Liver (tissue), 9 donors: Measurements from ENCODE around the gene NRDC. TPM values are rescaled to one million over a fixed set of nuclear protein-coding genes. Genes with fewer than 3 reads are reported as not detected.

ENCODE experiments used
- DNase-seq: peaks from one replicate; pipeline ENCODE4 v3.0.0-alpha.2; 2017; ENCODE audit warnings: low spot score
- H3K27ac ChIP-seq, 2 donors: one replicate each; pipeline ENCODE4 v1.7.0; 2013; ENCODE audit warnings: inconsistent platforms in 2 of 2, low read length in 2 of 2, control low read depth in 1 of 2, low read depth in 1 of 2, mild to moderate bottlenecking in 1 of 2
- H3K27me3 ChIP-seq, 4 donors: one replicate each; pipeline versions ENCODE4 v1.6.1 to v1.7.0; 2013; ENCODE audit warnings: low read length in 3 of 4, inconsistent platforms in 1 of 4, mild to moderate bottlenecking in 1 of 4, moderate library complexity in 1 of 4; ENCODE audit not compliant: control insufficient read depth in 4 of 4, insufficient read depth in 4 of 4
- H3K36me3 ChIP-seq, 4 donors: one replicate each; pipeline versions ENCODE4 v1.6.1 to v1.7.0; 2013; ENCODE audit warnings: low read length in 3 of 4, mild to moderate bottlenecking in 3 of 4, low read depth in 1 of 4, moderate library complexity in 1 of 4; ENCODE audit not compliant: control insufficient read depth in 4 of 4, insufficient read depth in 3 of 4
- H3K4me1 ChIP-seq, 4 donors: one replicate each; pipeline versions ENCODE4 v1.6.1 to v1.7.0; 2013; ENCODE audit warnings: low read length in 3 of 4, mild to moderate bottlenecking in 3 of 4, moderate library complexity in 1 of 4; ENCODE audit not compliant: control insufficient read depth in 4 of 4, insufficient read depth in 4 of 4
- H3K4me3 ChIP-seq, 3 donors: one replicate each; pipeline versions ENCODE4 v1.6.1 to v1.7.0; 2013; ENCODE audit warnings: low read length in 3 of 3, control low read depth in 1 of 3, low read depth in 1 of 3, mild to moderate bottlenecking in 1 of 3
- H3K9ac ChIP-seq, 2 donors: one replicate each; pipeline ENCODE4 v1.7.0; 2013; ENCODE audit warnings: low read length in 2 of 2, mild to moderate bottlenecking in 2 of 2, moderate library complexity in 2 of 2, control low read depth in 1 of 2, low read depth in 1 of 2
- H3K9me3 ChIP-seq, 4 donors: one replicate each; pipeline versions ENCODE4 v1.6.1 to v1.7.0; 2013; ENCODE audit warnings: low read length in 3 of 4; ENCODE audit not compliant: control insufficient read depth in 4 of 4
- ATF3 ChIP-seq: IDR thresholded peaks from 2 replicates; pipeline ENCODE4 v1.6.1; 2016; ENCODE audit warnings: antibody characterized with exemption
- CTCF ChIP-seq: fragments of 150-350 bp; IDR thresholded peaks from 2 replicates; pipeline ENCODE4 v1.5.1; 2017; ENCODE audit warnings: improper control_type of control experiment, low read depth, low read length; ENCODE audit not compliant: missing input control
- EGR1 ChIP-seq, 2 donors: IDR thresholded peaks; 2 replicates each; pipeline ENCODE4 v1.6.1; 2016 to 2018; ENCODE audit warnings: antibody characterized with exemption in 2 of 2, low read depth in 2 of 2
- FOXA1 ChIP-seq: IDR thresholded peaks from 2 replicates; pipeline ENCODE4 v1.6.1; 2016; ENCODE audit warnings: antibody characterized with exemption
- FOXA2 ChIP-seq: IDR thresholded peaks from 2 replicates; pipeline ENCODE4 v1.6.1; 2016; ENCODE audit warnings: antibody characterized with exemption
- GABPA ChIP-seq, 2 donors: IDR thresholded peaks in 1 of 2; conservative IDR thresholded peaks in 1 of 2; 2 replicates each; pipeline ENCODE4 v1.6.1; 2016; ENCODE audit warnings: antibody characterized with exemption in 2 of 2, mild to moderate bottlenecking in 1 of 2, moderate library complexity in 1 of 2
- HNF4A ChIP-seq, 2 donors: conservative IDR thresholded peaks; 2 replicates each; pipeline ENCODE4 v1.6.1; 2016; ENCODE audit warnings: antibody characterized with exemption in 2 of 2, mild to moderate bottlenecking in 2 of 2
- HNF4G ChIP-seq: IDR thresholded peaks from 2 replicates; pipeline ENCODE4 v1.6.1; 2016; ENCODE audit warnings: antibody characterized with exemption
- JUND ChIP-seq, 2 donors: IDR thresholded peaks; 2 replicates each; pipeline ENCODE4 v1.6.1; 2016; ENCODE audit warnings: antibody characterized with exemption in 2 of 2
- MAX ChIP-seq: IDR thresholded peaks from 2 replicates; pipeline ENCODE4 v1.6.1; 2016; ENCODE audit warnings: antibody characterized with exemption
- NR2F2 ChIP-seq: IDR thresholded peaks from 2 replicates; pipeline ENCODE4 v1.6.1; 2016; ENCODE audit warnings: antibody characterized with exemption
- RAD21 ChIP-seq, 2 donors: IDR thresholded peaks; 2 replicates each; pipeline ENCODE4 v1.6.1; 2016; ENCODE audit warnings: antibody characterized with exemption in 2 of 2, mild to moderate bottlenecking in 2 of 2
- REST ChIP-seq: IDR thresholded peaks from 2 replicates; pipeline ENCODE4 v1.6.1; 2016; ENCODE audit warnings: antibody characterized with exemption, mild to moderate bottlenecking
- RXRA ChIP-seq, 2 donors: IDR thresholded peaks; 2 replicates each; pipeline ENCODE4 v1.6.1; 2017 to 2018; ENCODE audit warnings: antibody characterized with exemption in 2 of 2, mild to moderate bottlenecking in 1 of 2
- SP1 ChIP-seq: IDR thresholded peaks from 2 replicates; pipeline ENCODE4 v1.6.1; 2018; ENCODE audit warnings: antibody characterized with exemption, mild to moderate bottlenecking
- TAF1 ChIP-seq: conservative IDR thresholded peaks from 2 replicates; pipeline ENCODE4 v1.6.1; 2016; ENCODE audit warnings: antibody characterized with exemption, mild to moderate bottlenecking
- YY1 ChIP-seq: IDR thresholded peaks from 2 replicates; pipeline ENCODE4 v1.6.1; 2016; ENCODE audit warnings: antibody characterized with exemption, mild to moderate bottlenecking
- ZBTB33 ChIP-seq: IDR thresholded peaks from 2 replicates; pipeline ENCODE4 v1.6.1; 2016; ENCODE audit warnings: antibody characterized with exemption
- WGBS: extraction: QIAGEN DNeasy Blood & Tissue Kit; methylation state at CpG from one replicate; pipeline ENCODE4 v1.1.7; 2013; 5-methylcytosine and 5-hydroxymethylcytosine counted together
- polyA plus RNA-seq, 2 donors: library from polyadenylated mRNA; stranded (reverse) in 1 of 2; unstranded in 1 of 2; fragments of 200-250 nt in 1 of 2; fragments of >200 nt in 1 of 2; fragmentation: Nextera tagmentation in 1 of 2; extraction: Ambion mirVana in 1 of 2; gene quantifications; one replicate each; pipeline versions ENCODE4 v1.2.1 to v1.2.3, GENCODE V29; 2013 to 2015
- total RNA-seq, 2 donors: library from RNA; depleted of rRNA; stranded (reverse); fragments of >200 nt; gene quantifications; one replicate each; pipeline ENCODE4 v1.2.3, GENCODE V29; 2014
- donor health status: healthy.
- donor health status: healthy.
- donor health status: healthy.
- donor health status: healthy.
- donor health status: healthy.

NRDC gene
- total and polyA plus RNA-seq, 4 donors, result 42.8 to 88.7 (median 72.1) TPM

- peaks cover 4 to 59% (median 47%) of the 10 kb centered on the region in 4 donors for H3K36me3 ChIP-seq
- no peak overlapping the region for H3K9ac ChIP-seq
- TF ChIP-seq YY1 (no peak), ATF3 (no peak), ZBTB33 (no peak), TAF1 (no peak), CTCF (no peak), EGR1 (IDR thresholded peaks at IDR 0.05; ENCODE audit: low read depth in 2 of 2) (no peak), GABPA (IDR thresholded peaks at IDR 0.05 in 1 of 2, conservative IDR thresholded peaks at IDR 0.05 in 1 of 2) (no peak), MAX (no peak), NR2F2 (no peak), REST (no peak), HNF4G (no peak), SP1 (no peak), JUND (IDR thresholded peaks at IDR 0.05) (no peak), FOXA1 (no peak), RAD21 (IDR thresholded peaks at IDR 0.05) (no peak), HNF4A (conservative IDR thresholded peaks at IDR 0.05) (no peak), RXRA (IDR thresholded peaks at IDR 0.05) (no peak), FOXA2 (no peak)
- DNase-seq, result no peak
- no peaks in the 10 kb centered on the region for H3K27me3 ChIP-seq
- H3K27ac ChIP-seq, result no peak overlapping the region
- WGBS, result 93% methylated on average over 1 of the region's 1 CpG
- H3K4me3 ChIP-seq, result no peak overlapping the region
- H3K4me1 ChIP-seq, result peaks cover 4 to 26% (median 19%) of the 10 kb centered on the region in 4 donors
- no peaks in the 10 kb centered on the region for H3K9me3 ChIP-seq
Observed at GRCh38 chr1:51792864-51793263, 85.7 kb downstream of the NRDC start.
